ENCODE results near the gene LIM2.

LIM2 gene

GRCh38 chr19:51394050-51394836 is 6.5 kb upstream of the LIM2 start:
- peak; percentile 76 for DNase-seq (ENCODE audit: low read depth)

GRCh38 chr19:51392701-51393100 is 4.9 kb upstream of the LIM2 start:
- DNase-seq (ENCODE audit: low read depth): no peak

- DNase-seq (ENCODE audit: low read depth): no peak
Measured at GRCh38 chr19:51391073-51391611, 3.4 kb upstream of the LIM2 start.

GRCh38 chr19:51389143-51389542 is 1.4 kb upstream of the LIM2 start:
- DNase-seq (ENCODE audit: low read depth): no peak

- DNase-seq (ENCODE audit: low read depth): no peak
Measured at GRCh38 chr19:51386882-51387520, 773 bp downstream of the LIM2 start.

GRCh38 chr19:51382004-51382403 is 5.8 kb downstream of the LIM2 start:
- no peak for DNase-seq (ENCODE audit: low read depth)

- DNase-seq (ENCODE audit: low read depth): no peak
Measured at GRCh38 chr19:51380379-51380778, 7.4 kb downstream of the LIM2 start.

GRCh38 chr19:51377422-51377821 is 10.4 kb downstream of the LIM2 start:
- no peak for DNase-seq (ENCODE audit: low read depth)

- DNase-seq (ENCODE audit: low read depth): no peak
Measured at GRCh38 chr19:51375504-51376221, 12.1 kb downstream of the LIM2 start.

GRCh38 chr19:51372649-51373504 is 14.9 kb downstream of the LIM2 start, which contains the start of gene NKG7:
Gene NKG7, minus strand, starts transcription at chr19:51372654. Its CDS starts 119 bp downstream, at chr19:51372535.
- peak; percentile 86 for DNase-seq (ENCODE audit: low read depth)

GRCh38 chr19:51372021-51372648 is 15.6 kb downstream of the LIM2 start:
- DNase-seq (ENCODE audit: low read depth): no peak

- no peak for DNase-seq (ENCODE audit: low read depth)
Measured at GRCh38 chr19:51371186-51371690, 16.5 kb downstream of the LIM2 start.

GRCh38 chr19:51370230-51370629 is 17.5 kb downstream of the LIM2 start:
- DNase-seq (ENCODE audit: low read depth): no peak

- peak; percentile 42 for DNase-seq (ENCODE audit: low read depth)
Measured at GRCh38 chr19:51368366-51369282, 19.1 kb downstream of the LIM2 start, which contains the start of gene CLDND2. Gene CLDND2, minus strand, starts transcription at chr19:51369003. Its CDS starts 426 bp downstream, at chr19:51368577.

GRCh38 chr19:51367565-51368365 is 20.0 kb downstream of the LIM2 start:
- peak; percentile 94 for DNase-seq (ENCODE audit: low read depth)

GRCh38 chr19:51367255-51367564 is 20.6 kb downstream of the LIM2 start:
- no peak for DNase-seq (ENCODE audit: low read depth)

- DNase-seq (ENCODE audit: low read depth): peak; percentile 85
Measured at GRCh38 chr19:51366389-51367254, 21.2 kb downstream of the LIM2 start.

- no peak for DNase-seq (ENCODE audit: low read depth)
Measured at GRCh38 chr19:51365965-51366388, 21.8 kb downstream of the LIM2 start, which contains the start of gene ETFB. Gene ETFB, minus strand, starts transcription at chr19:51366388. Its CDS starts 62 bp downstream, at chr19:51366326.

Measured in activated gamma-delta T cell treated with anti-CD3 and anti-CD28 coated beads, Interleukin-2, amount 50 U/mL, for 16 hours (primary cell).